Panc1 (cell line): ENCODE data around the gene CAPN9. TPM values are rescaled to one million over a fixed set of nuclear protein-coding genes. Genes with fewer than 3 reads are reported as not detected.

ENCODE experiments used
- ATAC-seq: fragments of 200-7000 bp; cut with Tn5 transposase; 2 replicates; pipeline ENCODE4 v1.9.1; 2020; ENCODE audit warnings: mild to moderate bottlenecking, moderate library complexity
- BruUV-seq: library from RNA; stranded (reverse); fragments of 400-500 nt; replicated peaks from 2 replicates; lab custom pipeline; 2021; lab: Mats Ljungman, UMichigan
- CTCF ChIA-PET: fragments of 300-600 bp; sonication (Branson Sonifier 250); formaldehyde crosslinking; loops from one replicate; lab custom pipeline; 2022; ENCODE audit warnings: antibody characterized with exemption; lab: Charles Lee
- POLR2A ChIA-PET: fragments of 300-600 bp; sonication (Branson Sonifier 250); formaldehyde crosslinking; loops from one replicate; lab custom pipeline; 2022; ENCODE audit warnings: antibody characterized with exemption; lab: Charles Lee
- DNase-seq: peaks from one replicate; pipeline ENCODE4 v3.0.0-alpha.2; 2010; ENCODE audit warnings: low read depth, low spot score
- H3K27ac ChIP-seq: 2 replicates; pipeline ENCODE4 v1.5.1; 2011; ENCODE audit warnings: mild to moderate bottlenecking, low read length, inconsistent platforms
- H3K27me3 ChIP-seq: fragments of 200-500 bp; sonication (Bioruptor generic); 2 replicates; pipeline ENCODE4 v1.6.0; 2014; ENCODE audit warnings: low read length, inconsistent platforms; ENCODE audit not compliant: control insufficient read depth, insufficient read depth
- H3K36me3 ChIP-seq: fragments of 200-500 bp; sonication (Bioruptor generic); 2 replicates; pipeline ENCODE4 v1.5.1; 2014; ENCODE audit warnings: inconsistent platforms, mild to moderate bottlenecking, low read length, moderate library complexity; ENCODE audit not compliant: control insufficient read depth, insufficient read depth
- H3K4me1 ChIP-seq: 2 replicates; pipeline ENCODE4 v1.5.1; 2011; ENCODE audit warnings: inconsistent platforms, mild to moderate bottlenecking, low read length, moderate library complexity; ENCODE audit not compliant: control insufficient read depth, insufficient read depth
- H3K4me3 ChIP-seq, 2 experiments: 2 replicates each; pipeline ENCODE4 v1.5.1; 2011 to 2012; ENCODE audit warnings: low read depth in 2 of 2, low read length in 2 of 2, mild to moderate bottlenecking in 2 of 2, inconsistent platforms in 1 of 2, moderate library complexity in 1 of 2
- H3K9me3 ChIP-seq: fragments of 200-500 bp; sonication (Bioruptor generic); 2 replicates; pipeline ENCODE4 v1.5.1; 2014; ENCODE audit warnings: low read depth, mild to moderate bottlenecking, inconsistent platforms, low read length, moderate library complexity; ENCODE audit not compliant: control insufficient read depth, insufficient read depth
- POLR2AphosphoS5 ChIP-seq: IDR thresholded peaks from 2 replicates; pipeline ENCODE4 v1.6.1; 2012; ENCODE audit warnings: mild to moderate bottlenecking, low read depth, low read length, moderate library complexity
- SIN3A ChIP-seq: IDR thresholded peaks from 2 replicates; pipeline ENCODE4 v1.6.1; 2012; ENCODE audit warnings: low read depth, mild to moderate bottlenecking, low read length, moderate library complexity, borderline replicate concordance; ENCODE audit not compliant: insufficient read depth
- TCF7L2 ChIP-seq: IDR thresholded peaks from 2 replicates; pipeline ENCODE4 v1.6.1; 2011; ENCODE audit warnings: mild to moderate bottlenecking, low read depth, low read length, inconsistent platforms
- in situ Hi-C: cut with HindIII; loops from 2 replicates; pipeline ENCODE4 v1.10.0; 2016; ENCODE audit warnings: low sequenced_read_pairs, low pct_unique_long_range_greater_than_20kb
- intact Hi-C: fragments of 100-400 bp; cut with micrococcal nuclease; formaldehyde crosslinking; loops from one replicate; pipeline ENCODE4 v1.10.0; 2022; ENCODE audit not compliant: unreplicated experiment
- total RNA-seq: library from RNA; stranded (reverse); gene quantifications from one replicate; pipeline ENCODE4 v1.2.1, GENCODE V29; 2021; ENCODE audit not compliant: unreplicated experiment
- TF ChIP-seq, protein P1 (sequence below): fragments of 450-650 bp; IDR thresholded peaks from 2 replicates; pipeline ENCODE4 v1.5.1; 2017; ENCODE audit warnings: mild to moderate bottlenecking
- TF ChIP-seq, protein P2 (sequence below), 2 experiments: IDR thresholded peaks; 2 replicates each; pipeline ENCODE4 v1.6.1; 2011 to 2012; ENCODE audit warnings: low read depth in 2 of 2, control low read depth in 1 of 2, low read length in 1 of 2, mild to moderate bottlenecking in 1 of 2, moderate library complexity in 1 of 2; ENCODE audit not compliant: insufficient read depth in 1 of 2

Gene CAPN9
- total RNA-seq, 1 experiment from 2014 or later: not detected

DNA sequence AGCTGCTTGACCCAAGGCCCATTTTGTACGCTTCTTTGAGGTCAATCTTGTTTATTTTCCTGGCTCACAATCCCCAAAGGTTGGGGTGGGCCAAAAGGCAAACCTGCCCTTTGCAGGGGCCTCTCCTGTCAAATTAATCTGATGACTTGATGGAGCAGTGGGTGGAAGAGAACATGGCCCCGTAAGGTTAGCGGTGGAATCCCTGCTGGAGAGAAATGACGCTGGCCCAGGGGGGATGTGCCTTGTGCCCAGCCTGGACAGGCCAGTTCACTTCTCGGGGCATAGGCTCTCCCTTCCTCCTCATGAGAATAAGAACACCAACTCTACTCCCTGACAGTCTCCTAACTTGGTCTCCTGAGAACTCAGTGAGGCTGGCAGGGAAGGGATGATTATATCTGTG is 80.6 kb downstream of the CAPN9 start:
- H3K27ac ChIP-seq: no peak overlapping the region
- DNase-seq: no peak
- in situ Hi-C loops (no loop called here), intact Hi-C loops (no loop called here)
- no peaks in the 10 kb centered on the region for H3K9me3 ChIP-seq
- no peak for ATAC-seq
- H3K27me3 ChIP-seq: no peaks in the 10 kb centered on the region
- H3K4me1 ChIP-seq: peaks cover 21% of the 10 kb centered on the region
- H3K36me3 ChIP-seq: no peaks in the 10 kb centered on the region
- no TSS peak for BruUV-seq
- no peak overlapping the region for H3K4me3 ChIP-seq
- TF ChIP-seq, protein P1, sequence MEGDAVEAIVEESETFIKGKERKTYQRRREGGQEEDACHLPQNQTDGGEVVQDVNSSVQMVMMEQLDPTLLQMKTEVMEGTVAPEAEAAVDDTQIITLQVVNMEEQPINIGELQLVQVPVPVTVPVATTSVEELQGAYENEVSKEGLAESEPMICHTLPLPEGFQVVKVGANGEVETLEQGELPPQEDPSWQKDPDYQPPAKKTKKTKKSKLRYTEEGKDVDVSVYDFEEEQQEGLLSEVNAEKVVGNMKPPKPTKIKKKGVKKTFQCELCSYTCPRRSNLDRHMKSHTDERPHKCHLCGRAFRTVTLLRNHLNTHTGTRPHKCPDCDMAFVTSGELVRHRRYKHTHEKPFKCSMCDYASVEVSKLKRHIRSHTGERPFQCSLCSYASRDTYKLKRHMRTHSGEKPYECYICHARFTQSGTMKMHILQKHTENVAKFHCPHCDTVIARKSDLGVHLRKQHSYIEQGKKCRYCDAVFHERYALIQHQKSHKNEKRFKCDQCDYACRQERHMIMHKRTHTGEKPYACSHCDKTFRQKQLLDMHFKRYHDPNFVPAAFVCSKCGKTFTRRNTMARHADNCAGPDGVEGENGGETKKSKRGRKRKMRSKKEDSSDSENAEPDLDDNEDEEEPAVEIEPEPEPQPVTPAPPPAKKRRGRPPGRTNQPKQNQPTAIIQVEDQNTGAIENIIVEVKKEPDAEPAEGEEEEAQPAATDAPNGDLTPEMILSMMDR: no peak
- TF ChIP-seq, protein P2, sequence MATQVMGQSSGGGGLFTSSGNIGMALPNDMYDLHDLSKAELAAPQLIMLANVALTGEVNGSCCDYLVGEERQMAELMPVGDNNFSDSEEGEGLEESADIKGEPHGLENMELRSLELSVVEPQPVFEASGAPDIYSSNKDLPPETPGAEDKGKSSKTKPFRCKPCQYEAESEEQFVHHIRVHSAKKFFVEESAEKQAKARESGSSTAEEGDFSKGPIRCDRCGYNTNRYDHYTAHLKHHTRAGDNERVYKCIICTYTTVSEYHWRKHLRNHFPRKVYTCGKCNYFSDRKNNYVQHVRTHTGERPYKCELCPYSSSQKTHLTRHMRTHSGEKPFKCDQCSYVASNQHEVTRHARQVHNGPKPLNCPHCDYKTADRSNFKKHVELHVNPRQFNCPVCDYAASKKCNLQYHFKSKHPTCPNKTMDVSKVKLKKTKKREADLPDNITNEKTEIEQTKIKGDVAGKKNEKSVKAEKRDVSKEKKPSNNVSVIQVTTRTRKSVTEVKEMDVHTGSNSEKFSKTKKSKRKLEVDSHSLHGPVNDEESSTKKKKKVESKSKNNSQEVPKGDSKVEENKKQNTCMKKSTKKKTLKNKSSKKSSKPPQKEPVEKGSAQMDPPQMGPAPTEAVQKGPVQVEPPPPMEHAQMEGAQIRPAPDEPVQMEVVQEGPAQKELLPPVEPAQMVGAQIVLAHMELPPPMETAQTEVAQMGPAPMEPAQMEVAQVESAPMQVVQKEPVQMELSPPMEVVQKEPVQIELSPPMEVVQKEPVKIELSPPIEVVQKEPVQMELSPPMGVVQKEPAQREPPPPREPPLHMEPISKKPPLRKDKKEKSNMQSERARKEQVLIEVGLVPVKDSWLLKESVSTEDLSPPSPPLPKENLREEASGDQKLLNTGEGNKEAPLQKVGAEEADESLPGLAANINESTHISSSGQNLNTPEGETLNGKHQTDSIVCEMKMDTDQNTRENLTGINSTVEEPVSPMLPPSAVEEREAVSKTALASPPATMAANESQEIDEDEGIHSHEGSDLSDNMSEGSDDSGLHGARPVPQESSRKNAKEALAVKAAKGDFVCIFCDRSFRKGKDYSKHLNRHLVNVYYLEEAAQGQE (IDR thresholded peaks at IDR 0.05; ENCODE audit: insufficient read depth in 1 of 2, low read depth in 2 of 2, low read length in 1 of 2): no peak
- TF ChIP-seq TCF7L2: no peak
- no peak for TF ChIP-seq SIN3A
- no peak for TF ChIP-seq POLR2AphosphoS5
- CTCF ChIA-PET: interaction anchor here (0.6 kb wide), 1 partner anchor 140 kb away, joined by 3 read pairs; no protein-coding TSS in a partner anchor
- POLR2A ChIA-PET: no interaction called here

DNA sequence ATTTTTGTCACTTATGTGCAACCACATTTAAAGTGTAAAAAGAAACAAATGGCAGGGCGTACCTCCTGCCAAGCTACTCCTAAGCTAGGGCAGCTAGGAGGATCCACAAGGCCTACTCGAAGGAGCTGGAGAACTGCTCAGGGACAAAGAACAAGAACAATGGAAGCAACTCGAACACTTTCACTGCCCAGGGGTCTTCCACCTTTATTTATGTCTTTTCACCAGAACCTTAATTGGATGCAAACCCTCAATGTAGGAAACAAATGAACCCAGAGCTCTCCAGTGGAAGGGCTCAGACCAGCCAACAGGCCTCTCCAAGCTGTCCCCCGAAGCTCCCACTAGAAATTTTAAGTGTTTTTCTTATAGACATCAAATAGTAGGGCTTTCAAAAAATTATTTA is 81.2 kb downstream of the CAPN9 start:
- in situ Hi-C loops: no loop called here

More for the DNA sequence above, 81.2 kb downstream of the CAPN9 start:
- POLR2A ChIA-PET: no interaction called here
- CTCF ChIA-PET: interaction anchor here (0.6 kb wide), 1 partner anchor 139 kb away, joined by 3 read pairs; no protein-coding TSS in a partner anchor
- Histone ChIP-seq H3K27me3 (no peaks in the 10 kb centered on the region), H3K9me3 (no peaks in the 10 kb centered on the region), H3K27ac (no peak overlapping the region), H3K36me3 (no peaks in the 10 kb centered on the region), H3K4me1 (peaks cover 21% of the 10 kb centered on the region), H3K4me3 (no peak overlapping the region)
- BruUV-seq: no TSS peak
- DNase-seq (no peak), ATAC-seq (no peak)
- intact Hi-C loops: no loop called here
- TF ChIP-seq, protein P1: no peak
